K562 (cell line): ENCODE data around the gene FMN1. TPM values are rescaled to one million over a fixed set of nuclear protein-coding genes. Genes with fewer than 3 reads are reported as not detected.

Experiments
- ATAC-seq: fragments of 200-7000 bp; cut with Tn5 transposase; 3 replicates; pipeline ENCODE4 v1.9.1; 2020; ENCODE audit warnings: moderate library complexity
- BruUV-seq: library from RNA; stranded (reverse); fragments of 400-500 nt; replicated peaks from 2 replicates; lab custom pipeline; 2021; lab: Mats Ljungman, UMichigan
- CTCF ChIA-PET: fragments of 300-600 bp; formaldehyde crosslinking; extraction: SDS; loops from one replicate; lab custom pipeline; 2021; ENCODE audit warnings: low intra/inter-chr PET ratio; lab: Yijun Ruan, JAX
- POLR2A ChIA-PET: fragments of 300-600, 350-650 bp; sonication (Branson Sonifier 250); formaldehyde crosslinking; extraction: SDS; loops from one replicate; lab custom pipeline; 2021; ENCODE audit warnings: antibody characterized with exemption, inconsistent platforms; lab: Yijun Ruan, JAX
- DNase-seq, 4 experiments: peaks; one replicate each; pipeline versions ENCODE4 v3.0.0 to v3.0.0-alpha.2; 2011 to 2018; ENCODE audit warnings: low spot score in 3 of 4, mixed read lengths in 3 of 4; ENCODE audit errors: extremely low read depth in 1 of 4
- FAIRE-seq: peaks from 2 replicates; lab custom pipeline; 2011; peaks lifted over from hg19 to GRCh38; lab: Jason Lieb, UNC
- H2AFZ ChIP-seq: 2 replicates; pipeline ENCODE4 v1.6.0; 2011; ENCODE audit warnings: low read depth, low read length, control low read depth, inconsistent platforms
- H3K27ac ChIP-seq: fragments of 200-600 bp; 3 replicates; pipeline ENCODE4 v1.8.0; 2011; ENCODE audit warnings: low read depth, mild to moderate bottlenecking, control low read depth, inconsistent platforms, low read length, moderate library complexity, mixed read lengths; ENCODE audit errors: extremely low read depth
- H3K27me3 ChIP-seq, 2 experiments: fragments of 300-600 bp in 1 of 2; 2 replicates in 1 of 2; 3 replicates in 1 of 2; pipeline versions ENCODE4 v1.6.0 to v1.8.0; 2011; ENCODE audit warnings: inconsistent platforms in 2 of 2, low read length in 2 of 2, mild to moderate bottlenecking in 1 of 2, mixed read lengths in 1 of 2, moderate library complexity in 1 of 2; ENCODE audit not compliant: control insufficient read depth in 2 of 2, insufficient read depth in 2 of 2
- H3K36me3 ChIP-seq: fragments of 300-600 bp; 3 replicates; pipeline ENCODE4 v1.8.0; 2011; ENCODE audit warnings: mild to moderate bottlenecking, low read length, inconsistent platforms; ENCODE audit not compliant: control insufficient read depth, insufficient read depth
- H3K4me1 ChIP-seq, 2 experiments: fragments of 200-600 bp in 1 of 2; replicated peaks in 1 of 2; 2 replicates in 1 of 2; 3 replicates in 1 of 2; pipeline versions ENCODE4 v1.5.1 to v1.8.0; 2011; ENCODE audit warnings: inconsistent platforms in 2 of 2, low read length in 2 of 2, mild to moderate bottlenecking in 1 of 2, mixed read lengths in 1 of 2, moderate library complexity in 1 of 2; ENCODE audit not compliant: control insufficient read depth in 2 of 2, insufficient read depth in 2 of 2
- H3K4me2 ChIP-seq: 2 replicates; pipeline ENCODE4 v1.6.1; 2011; ENCODE audit warnings: low read length, control low read depth, inconsistent platforms, mixed read lengths; ENCODE audit not compliant: insufficient read depth
- H3K4me3 ChIP-seq: fragments of 200-600 bp; sonication (generic), shearing (Covaris generic); 2 replicates; pipeline ENCODE4 v1.5.1; 2016; ENCODE audit warnings: control low read depth, inconsistent platforms
- H3K79me2 ChIP-seq: fragments of 200-600 bp; 3 replicates; pipeline ENCODE4 v1.8.0; 2011; ENCODE audit warnings: low read length, inconsistent platforms; ENCODE audit not compliant: control insufficient read depth, insufficient read depth
- H3K9ac ChIP-seq, 2 experiments: 2 replicates each; pipeline versions ENCODE4 v1.6.0 to v1.6.1; 2011; ENCODE audit warnings: low read depth in 2 of 2, low read length in 2 of 2, control low read depth in 1 of 2, inconsistent platforms in 1 of 2, mild to moderate bottlenecking in 1 of 2, mixed read lengths in 1 of 2; ENCODE audit not compliant: insufficient read depth in 1 of 2
- H3K9me1 ChIP-seq: one replicate; pipeline ENCODE4 v1.6.0; 2011; ENCODE audit warnings: inconsistent platforms, mild to moderate bottlenecking, low read length, moderate library complexity; ENCODE audit not compliant: control insufficient read depth, insufficient read depth
- H3K9me3 ChIP-seq: replicated peaks from 2 replicates; pipeline ENCODE4 v1.5.1; 2011; ENCODE audit warnings: low read depth, low read length, inconsistent platforms; ENCODE audit not compliant: control insufficient read depth, insufficient read depth
- H4K20me1 ChIP-seq: replicated peaks from 2 replicates; pipeline ENCODE4 v1.6.1; 2011; ENCODE audit warnings: low read length, inconsistent platforms, mixed read lengths; ENCODE audit not compliant: control insufficient read depth, insufficient read depth
- CHCHD3 ChIP-seq: fragments of 250-450 bp; sonication (Bioruptor Pico); IDR thresholded peaks from 2 replicates; pipeline ENCODE4 v2.1.2; 2022; ENCODE audit warnings: mild to moderate bottlenecking
- HIVEP1 ChIP-seq: fragments of 250-450 bp; sonication (Bioruptor Pico); IDR thresholded peaks from 2 replicates; pipeline ENCODE4 v1.4.0; 2020; ENCODE audit warnings: mild to moderate bottlenecking
- PHB ChIP-seq: fragments of 250-450 bp; sonication (Bioruptor Pico); IDR thresholded peaks from 2 replicates; pipeline ENCODE4 v1.5.0; 2021
- TAF9B ChIP-seq: fragments of 450-650 bp; IDR thresholded peaks from 2 replicates; pipeline ENCODE4 v1.6.1; 2018; ENCODE audit warnings: mild to moderate bottlenecking; ENCODE audit not compliant: partially characterized antibody
- XRCC5 ChIP-seq: fragments of 200-400 bp; formaldehyde crosslinking; IDR thresholded peaks from 2 replicates; pipeline ENCODE4 v1.6.1; 2017; ENCODE audit warnings: low read depth, mild to moderate bottlenecking, low read length
- YBX1 ChIP-seq: fragments of 450-650 bp; IDR thresholded peaks from 2 replicates; pipeline ENCODE4 v1.7.1; 2016; ENCODE audit warnings: mild to moderate bottlenecking
- ZNF324 ChIP-seq: fragments of 250-450 bp; sonication (Bioruptor Pico); IDR thresholded peaks from 2 replicates; pipeline ENCODE4 v1.4.0; 2020; ENCODE audit warnings: mild to moderate bottlenecking
- WGBS: fragments of 100-300 bp; shearing (Covaris generic); methylation state at CpG from one replicate; pipeline ENCODE4 v1.1.6; 2016; ENCODE audit warnings: low coverage, mixed read lengths; ENCODE audit not compliant: insufficient coverage; ENCODE audit errors: missing lambda C conversion rate; 5-methylcytosine and 5-hydroxymethylcytosine counted together
- in situ Hi-C: fragments of 300-500 bp; cut with MboI; formaldehyde crosslinking; loops from 4 replicates; pipeline ENCODE4 v1.15.0; 2018; ENCODE audit warnings: inconsistent platforms, mixed read lengths
- intact Hi-C: fragments of 100-400 bp; cut with micrococcal nuclease; formaldehyde crosslinking; loops from 2 replicates; pipeline ENCODE4 v1.14.2; 2022
- polyA plus RNA-seq, 8 experiments: library from polyadenylated mRNA; depleted of rRNA in 4 of 8; stranded (reverse) in 5 of 8; unstranded in 3 of 8; fragments of >200 nt; fragmentation: Nextera tagmentation in 2 of 8; fragmentation: Illumina TruSeq in 1 of 8; extraction: Ambion mirVana in 2 of 8; extraction: Trizol in 1 of 8; gene quantifications; 2 replicates each; pipeline versions ENCODE4 v1.2.1 to v1.2.3, GENCODE V29; 2011 to 2014; ENCODE audit warnings: inconsistent platforms in 1 of 8, missing spikeins in 1 of 8
- total RNA-seq, 7 experiments: library from RNA; depleted of rRNA in 6 of 7; stranded (reverse); fragments of >200 nt in 6 of 7; fragmentation: Illumina TruSeq in 2 of 7; extraction: Trizol in 2 of 7; gene quantifications; 2 replicates each; pipeline versions ENCODE4 v1.2.1 to v1.2.3, GENCODE V29; 2011 to 2021; ENCODE audit warnings: low replicate concordance in 1 of 7
- TF ChIP-seq, protein P1 (sequence below), 2 experiments: fragments of 450-650 bp; conservative IDR thresholded peaks; 2 replicates each; pipeline ENCODE4 v1.6.1; 2017; ENCODE audit warnings: mild to moderate bottlenecking in 2 of 2, moderate library complexity in 2 of 2
- TF ChIP-seq, protein P2 (sequence below): IDR thresholded peaks from 2 replicates; pipeline ENCODE4 v1.6.1; 2011; ENCODE audit warnings: borderline replicate concordance, low read depth, mild to moderate bottlenecking, moderate library complexity, low read length; ENCODE audit not compliant: insufficient read depth, poor library complexity, severe bottlenecking
- TF ChIP-seq, protein P3 (sequence below), 2 experiments: fragments of 150-350 bp in 1 of 2; IDR thresholded peaks; 2 replicates each; pipeline ENCODE4 v1.6.1; 2012 to 2016; ENCODE audit warnings: low read depth in 2 of 2, low read length in 2 of 2, mild to moderate bottlenecking in 1 of 2, moderate library complexity in 1 of 2
- TF ChIP-seq, protein P4 (sequence below): sonication (generic); formaldehyde crosslinking; IDR thresholded peaks from 2 replicates; pipeline ENCODE4 v1.5.0; 2020; ENCODE audit warnings: missing genetic modification reagents
- TF ChIP-seq, protein P5 (sequence below): fragments of 450-650 bp; formaldehyde crosslinking; IDR thresholded peaks from 2 replicates; pipeline ENCODE4 v1.4.0; 2022; ENCODE audit warnings: missing genetic modification characterization
- TF ChIP-seq, protein P6 (sequence below): fragments of 450-650 bp; IDR thresholded peaks from 2 replicates; pipeline ENCODE4 v1.6.1; 2016; ENCODE audit warnings: low read depth, mild to moderate bottlenecking, moderate library complexity

Gene FMN1
- total and polyA plus RNA-seq, 9 of the 15 experiments (the other 6 are each of a cell fraction or from before 2014, with no cell fraction given) = 0.03 to 0.07 (median 0.04) TPM; not detected in 6

DNA sequence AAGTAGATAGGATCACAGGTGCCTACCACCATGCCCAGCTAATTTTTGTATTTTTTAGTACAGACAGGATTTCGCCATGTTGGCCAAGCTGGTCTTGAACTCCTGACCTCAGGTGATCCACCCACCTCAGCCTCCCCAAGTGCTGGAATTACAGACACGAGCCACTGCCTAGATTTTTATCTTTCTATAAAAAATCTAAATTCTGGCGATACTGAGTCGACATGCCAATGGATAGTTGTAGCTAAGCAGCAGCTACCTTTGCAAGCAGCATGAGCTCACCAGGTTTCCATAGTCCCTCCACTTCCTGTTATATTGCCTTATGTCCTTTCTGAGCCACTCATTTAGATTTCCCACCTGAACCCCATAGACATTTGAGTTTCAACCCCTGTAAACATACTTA, 13.1 kb upstream of the FMN1 start:
- ATAC-seq (no peak), DNase-seq (no peak)
- in situ Hi-C loops = no loop called here
- TF ChIP-seq, protein P1, sequence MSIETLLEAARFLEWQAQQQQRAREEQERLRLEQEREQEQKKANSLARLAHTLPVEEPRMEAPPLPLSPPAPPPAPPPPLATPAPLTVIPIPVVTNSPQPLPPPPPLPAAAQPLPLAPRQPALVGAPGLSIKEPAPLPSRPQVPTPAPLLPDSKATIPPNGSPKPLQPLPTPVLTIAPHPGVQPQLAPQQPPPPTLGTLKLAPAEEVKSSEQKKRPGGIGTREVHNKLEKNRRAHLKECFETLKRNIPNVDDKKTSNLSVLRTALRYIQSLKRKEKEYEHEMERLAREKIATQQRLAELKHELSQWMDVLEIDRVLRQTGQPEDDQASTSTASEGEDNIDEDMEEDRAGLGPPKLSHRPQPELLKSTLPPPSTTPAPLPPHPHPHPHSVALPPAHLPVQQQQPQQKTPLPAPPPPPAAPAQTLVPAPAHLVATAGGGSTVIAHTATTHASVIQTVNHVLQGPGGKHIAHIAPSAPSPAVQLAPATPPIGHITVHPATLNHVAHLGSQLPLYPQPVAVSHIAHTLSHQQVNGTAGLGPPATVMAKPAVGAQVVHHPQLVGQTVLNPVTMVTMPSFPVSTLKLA (conservative IDR thresholded peaks at IDR 0.05) = no peak
- TF ChIP-seq, protein P2, sequence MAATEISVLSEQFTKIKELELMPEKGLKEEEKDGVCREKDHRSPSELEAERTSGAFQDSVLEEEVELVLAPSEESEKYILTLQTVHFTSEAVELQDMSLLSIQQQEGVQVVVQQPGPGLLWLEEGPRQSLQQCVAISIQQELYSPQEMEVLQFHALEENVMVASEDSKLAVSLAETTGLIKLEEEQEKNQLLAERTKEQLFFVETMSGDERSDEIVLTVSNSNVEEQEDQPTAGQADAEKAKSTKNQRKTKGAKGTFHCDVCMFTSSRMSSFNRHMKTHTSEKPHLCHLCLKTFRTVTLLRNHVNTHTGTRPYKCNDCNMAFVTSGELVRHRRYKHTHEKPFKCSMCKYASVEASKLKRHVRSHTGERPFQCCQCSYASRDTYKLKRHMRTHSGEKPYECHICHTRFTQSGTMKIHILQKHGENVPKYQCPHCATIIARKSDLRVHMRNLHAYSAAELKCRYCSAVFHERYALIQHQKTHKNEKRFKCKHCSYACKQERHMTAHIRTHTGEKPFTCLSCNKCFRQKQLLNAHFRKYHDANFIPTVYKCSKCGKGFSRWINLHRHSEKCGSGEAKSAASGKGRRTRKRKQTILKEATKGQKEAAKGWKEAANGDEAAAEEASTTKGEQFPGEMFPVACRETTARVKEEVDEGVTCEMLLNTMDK = no peak
- TF ChIP-seq CHCHD3 (CRISPR knock-in tag) (no peak), YBX1 (no peak), PHB (CRISPR knock-in tag) (no peak), ZNF324 (CRISPR knock-in tag) (no peak), XRCC5 (no peak), TAF9B (no peak), HIVEP1 (CRISPR knock-in tag) (no peak)
- TF ChIP-seq, protein P3, sequence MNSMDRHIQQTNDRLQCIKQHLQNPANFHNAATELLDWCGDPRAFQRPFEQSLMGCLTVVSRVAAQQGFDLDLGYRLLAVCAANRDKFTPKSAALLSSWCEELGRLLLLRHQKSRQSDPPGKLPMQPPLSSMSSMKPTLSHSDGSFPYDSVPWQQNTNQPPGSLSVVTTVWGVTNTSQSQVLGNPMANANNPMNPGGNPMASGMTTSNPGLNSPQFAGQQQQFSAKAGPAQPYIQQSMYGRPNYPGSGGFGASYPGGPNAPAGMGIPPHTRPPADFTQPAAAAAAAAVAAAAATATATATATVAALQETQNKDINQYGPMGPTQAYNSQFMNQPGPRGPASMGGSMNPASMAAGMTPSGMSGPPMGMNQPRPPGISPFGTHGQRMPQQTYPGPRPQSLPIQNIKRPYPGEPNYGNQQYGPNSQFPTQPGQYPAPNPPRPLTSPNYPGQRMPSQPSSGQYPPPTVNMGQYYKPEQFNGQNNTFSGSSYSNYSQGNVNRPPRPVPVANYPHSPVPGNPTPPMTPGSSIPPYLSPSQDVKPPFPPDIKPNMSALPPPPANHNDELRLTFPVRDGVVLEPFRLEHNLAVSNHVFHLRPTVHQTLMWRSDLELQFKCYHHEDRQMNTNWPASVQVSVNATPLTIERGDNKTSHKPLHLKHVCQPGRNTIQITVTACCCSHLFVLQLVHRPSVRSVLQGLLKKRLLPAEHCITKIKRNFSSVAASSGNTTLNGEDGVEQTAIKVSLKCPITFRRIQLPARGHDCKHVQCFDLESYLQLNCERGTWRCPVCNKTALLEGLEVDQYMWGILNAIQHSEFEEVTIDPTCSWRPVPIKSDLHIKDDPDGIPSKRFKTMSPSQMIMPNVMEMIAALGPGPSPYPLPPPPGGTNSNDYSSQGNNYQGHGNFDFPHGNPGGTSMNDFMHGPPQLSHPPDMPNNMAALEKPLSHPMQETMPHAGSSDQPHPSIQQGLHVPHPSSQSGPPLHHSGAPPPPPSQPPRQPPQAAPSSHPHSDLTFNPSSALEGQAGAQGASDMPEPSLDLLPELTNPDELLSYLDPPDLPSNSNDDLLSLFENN (IDR thresholded peaks at IDR 0.05; ENCODE audit: low read depth in 2 of 2, low read length in 2 of 2) = no peak
- TF ChIP-seq, protein P4, sequence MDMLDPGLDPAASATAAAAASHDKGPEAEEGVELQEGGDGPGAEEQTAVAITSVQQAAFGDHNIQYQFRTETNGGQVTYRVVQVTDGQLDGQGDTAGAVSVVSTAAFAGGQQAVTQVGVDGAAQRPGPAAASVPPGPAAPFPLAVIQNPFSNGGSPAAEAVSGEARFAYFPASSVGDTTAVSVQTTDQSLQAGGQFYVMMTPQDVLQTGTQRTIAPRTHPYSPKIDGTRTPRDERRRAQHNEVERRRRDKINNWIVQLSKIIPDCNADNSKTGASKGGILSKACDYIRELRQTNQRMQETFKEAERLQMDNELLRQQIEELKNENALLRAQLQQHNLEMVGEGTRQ (CRISPR knock-in tag) = no peak
- TF ChIP-seq, protein P5, sequence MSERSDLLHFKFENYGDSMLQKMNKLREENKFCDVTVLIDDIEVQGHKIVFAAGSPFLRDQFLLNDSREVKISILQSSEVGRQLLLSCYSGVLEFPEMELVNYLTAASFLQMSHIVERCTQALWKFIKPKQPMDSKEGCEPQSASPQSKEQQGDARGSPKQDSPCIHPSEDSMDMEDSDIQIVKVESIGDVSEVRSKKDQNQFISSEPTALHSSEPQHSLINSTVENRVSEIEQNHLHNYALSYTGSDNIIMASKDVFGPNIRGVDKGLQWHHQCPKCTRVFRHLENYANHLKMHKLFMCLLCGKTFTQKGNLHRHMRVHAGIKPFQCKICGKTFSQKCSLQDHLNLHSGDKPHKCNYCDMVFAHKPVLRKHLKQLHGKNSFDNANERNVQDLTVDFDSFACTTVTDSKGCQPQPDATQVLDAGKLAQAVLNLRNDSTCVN (CRISPR knock-in tag) = no peak
- TF ChIP-seq, protein P6, sequence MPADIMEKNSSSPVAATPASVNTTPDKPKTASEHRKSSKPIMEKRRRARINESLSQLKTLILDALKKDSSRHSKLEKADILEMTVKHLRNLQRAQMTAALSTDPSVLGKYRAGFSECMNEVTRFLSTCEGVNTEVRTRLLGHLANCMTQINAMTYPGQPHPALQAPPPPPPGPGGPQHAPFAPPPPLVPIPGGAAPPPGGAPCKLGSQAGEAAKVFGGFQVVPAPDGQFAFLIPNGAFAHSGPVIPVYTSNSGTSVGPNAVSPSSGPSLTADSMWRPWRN = no peak

More for the DNA sequence above, 13.1 kb upstream of the FMN1 start:
- Histone ChIP-seq H4K20me1 (no peaks in the 10 kb centered on the region), H3K9me1 (no peaks in the 10 kb centered on the region), H3K27ac (no peak overlapping the region), H3K9ac (no peak overlapping the region), H3K27me3 (no peaks in the 10 kb centered on the region), H3K79me2 (no peaks in the 10 kb centered on the region), H3K4me1 (no peaks in the 10 kb centered on the region), H3K4me3 (no peak overlapping the region), H2AFZ (no peak overlapping the region), H3K9me3 (no peaks in the 10 kb centered on the region), H3K4me2 (no peak overlapping the region), H3K36me3 (no peaks in the 10 kb centered on the region)
- 1% methylated on average over 4 of the region's 4 CpGs for WGBS
- FAIRE-seq = no peak
- ChIA-PET POLR2A (interaction anchor here (0.8 kb wide), 1 partner anchor 21 kb away, joined by 3 read pairs; no protein-coding TSS in a partner anchor), CTCF (no interaction called here)
- no TSS peak for BruUV-seq
- intact Hi-C loops = no loop called here
